Superior temporal gyrus (tissue), 1 donor: Measurements from ENCODE around the gene CHTF18.
"Not testable (repeated sequence)": the region's sequence is repeated elsewhere in the genome, so short reads cannot be mapped to it uniquely, and the experiment has no call there.

ENCODE experiments used
- DNase-seq: peaks from one replicate; pipeline ENCODE4 v3.0.0-alpha.2; 2016; ENCODE audit errors: extremely low spot score

Gene CHTF18

GRCh38 chr16:788399-789126, at the start of gene CHTF18:
Gene CHTF18, plus strand, starts transcription at chr16:788620. Its CDS starts 65 bp downstream, at chr16:788685.
- peak; percentile 86 for DNase-seq

DNA sequence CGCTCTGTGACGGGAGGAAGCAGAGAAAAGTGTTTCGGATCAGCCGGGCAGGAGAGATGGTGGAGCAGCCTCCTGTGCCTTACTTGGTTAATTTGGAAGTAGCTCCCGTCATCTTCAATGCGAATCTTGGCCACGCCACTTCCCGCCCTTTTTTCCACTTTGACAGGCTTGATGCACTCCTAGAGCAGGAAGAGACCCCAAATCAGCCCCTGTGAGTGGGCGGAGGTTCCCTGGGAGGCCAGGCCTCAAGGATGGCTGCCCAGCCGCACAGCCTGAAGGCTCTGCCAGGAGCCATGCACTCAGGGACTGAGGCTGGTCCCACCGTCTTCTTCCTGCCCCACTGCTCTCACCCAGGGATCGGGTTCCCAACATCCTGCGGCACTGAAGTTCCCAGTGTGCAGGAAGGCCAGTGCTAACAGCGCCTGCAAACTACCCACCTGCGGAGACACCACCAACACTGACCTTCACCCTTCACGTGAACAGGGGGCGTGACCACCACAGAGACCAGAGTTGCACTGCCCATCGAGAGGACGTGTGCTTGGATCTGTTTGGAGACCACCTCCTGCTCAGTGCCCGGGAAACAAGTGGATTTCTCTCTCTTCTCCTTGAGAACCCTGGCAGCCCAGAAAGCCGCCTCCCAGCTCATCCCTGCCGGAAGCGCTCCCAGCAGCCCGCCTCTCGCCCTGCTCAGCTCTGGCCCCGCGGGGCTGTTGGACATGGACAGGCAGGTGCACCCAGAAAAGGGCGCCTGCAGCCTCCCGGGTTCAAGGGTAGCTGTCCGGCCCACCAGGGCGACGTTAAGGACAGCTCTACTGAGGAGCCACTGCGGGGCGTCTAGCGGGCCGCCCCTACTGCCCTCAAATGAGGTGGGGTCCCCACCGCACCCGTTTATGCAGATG, 48.6 kb upstream of the CHTF18 start:
- DNase-seq, result no peak

DNA sequence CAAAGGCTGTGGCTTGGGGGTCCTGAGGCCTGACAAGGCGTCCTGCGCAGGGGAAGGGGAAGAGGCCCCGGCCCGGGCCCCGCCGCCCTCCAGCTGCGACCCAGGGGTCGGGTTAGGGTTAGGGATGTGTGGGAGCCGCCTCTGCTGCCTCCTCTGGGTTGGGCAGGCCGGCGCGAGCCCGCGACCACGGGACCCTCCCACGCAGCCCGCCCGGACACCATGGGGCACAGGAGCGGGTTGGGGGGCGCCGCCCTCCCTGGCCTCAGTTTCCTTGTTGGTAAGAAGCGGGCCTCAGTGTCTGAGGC, 48.0 kb upstream of the CHTF18 start:
- no peak for DNase-seq

GRCh38 chr16:740764-741505, 47.5 kb upstream of the CHTF18 start, which contains the start of gene CIAO3:
Gene CIAO3, minus strand, starts transcription at chr16:740997. Its CDS starts 12 bp downstream, at chr16:740985.
- peak; percentile 84 for DNase-seq

GRCh38 chr16:741986-742629, 46.3 kb upstream of the CHTF18 start:
- no peak for DNase-seq

- not testable (repeated sequence) for DNase-seq
Measured at GRCh38 chr16:742894-743293, 45.5 kb upstream of the CHTF18 start.

DNA sequence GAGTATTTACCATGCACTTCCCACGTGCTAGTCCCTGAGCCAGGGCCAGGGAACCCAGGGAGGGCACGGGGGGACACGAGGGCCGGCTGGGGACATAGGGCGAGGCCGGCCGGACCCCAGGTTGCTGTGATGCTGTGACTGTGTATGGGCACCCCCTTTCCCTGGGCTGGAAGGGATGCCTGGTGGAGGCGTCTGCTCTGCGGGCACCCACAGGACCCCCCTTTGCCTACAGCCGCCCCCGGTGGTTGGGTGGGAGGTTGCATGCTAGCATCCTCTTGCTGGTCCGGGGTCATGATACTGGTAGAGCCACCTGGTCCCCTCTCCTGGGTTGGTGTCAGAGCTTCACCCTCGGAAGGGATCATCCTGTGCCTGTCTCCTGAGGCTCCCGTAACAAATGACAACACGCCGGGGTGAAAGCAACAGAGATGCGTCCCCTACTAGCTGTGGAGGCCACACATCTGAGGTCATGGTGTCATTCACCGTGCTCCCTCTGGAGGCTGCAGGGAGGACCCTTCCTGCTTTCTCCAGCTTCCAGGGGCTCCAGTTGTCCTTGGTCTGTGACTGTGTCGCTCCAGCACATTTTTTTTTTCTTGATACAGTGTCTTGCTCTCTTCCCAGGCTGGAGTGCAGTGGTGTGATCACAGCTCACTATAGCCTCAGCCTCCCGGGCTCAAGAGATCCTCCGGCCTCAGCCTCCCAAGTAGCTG, 44.5 kb upstream of the CHTF18 start:
- DNase-seq, result no peak

DNA sequence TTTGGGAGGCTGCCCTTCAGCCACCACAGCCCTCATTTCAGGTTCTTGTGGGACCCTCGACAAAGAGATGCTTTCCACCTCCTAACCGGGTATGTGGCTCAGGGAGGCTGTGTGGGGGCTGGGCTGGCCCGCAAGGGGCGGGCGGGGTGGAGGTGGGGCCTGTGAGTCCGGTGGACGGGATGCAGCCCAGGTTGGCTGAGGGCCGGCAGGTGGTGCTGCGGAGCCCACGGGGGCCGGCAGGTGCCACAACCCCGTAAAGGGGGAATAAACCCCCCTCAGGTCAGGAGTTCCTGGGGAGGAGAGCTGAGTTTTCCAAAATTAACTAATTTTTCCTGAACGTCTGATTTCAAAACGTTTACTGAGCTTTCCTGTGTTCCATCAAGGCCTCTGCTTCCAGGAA, 42.7 kb upstream of the CHTF18 start:
- DNase-seq, result no peak

- no peak for DNase-seq
Measured at GRCh38 chr16:746637-747036, 41.8 kb upstream of the CHTF18 start.

DNA sequence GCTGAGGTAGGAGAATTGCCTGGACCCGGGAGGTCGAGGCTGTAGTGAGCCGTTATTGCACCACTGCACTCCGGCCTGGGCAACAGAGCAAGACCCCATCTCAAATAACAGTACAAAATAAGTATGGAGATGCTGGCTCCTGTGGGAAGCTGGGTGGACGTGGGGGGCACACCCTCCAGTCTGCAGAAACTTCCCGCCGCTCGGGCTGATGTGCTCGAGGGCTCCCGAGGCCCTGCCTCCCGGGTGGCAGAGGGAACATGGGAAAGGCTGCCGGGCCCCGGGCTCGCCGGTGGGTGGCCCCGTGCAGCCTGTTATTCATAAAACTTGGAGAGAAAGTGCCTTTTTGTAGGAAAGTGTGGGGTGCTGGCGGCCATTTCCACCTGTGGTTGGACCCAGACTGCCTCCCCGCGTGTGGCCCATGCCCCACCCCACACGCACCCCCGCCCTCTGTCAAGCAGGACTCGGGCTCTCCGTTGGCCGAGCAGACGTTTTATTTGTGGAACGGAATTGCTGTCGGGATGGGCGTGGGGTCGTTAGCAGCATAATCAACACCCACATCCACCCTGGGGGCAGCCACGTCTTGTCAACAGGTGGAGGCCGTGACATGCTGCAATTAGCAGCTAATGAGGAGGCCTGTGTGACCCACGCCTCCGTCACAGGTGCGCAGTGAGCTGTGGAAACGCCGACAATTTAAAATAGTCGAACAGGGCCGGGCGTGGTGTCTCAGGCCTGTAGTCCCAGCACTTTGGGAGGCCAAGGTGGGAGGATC, 40.3 kb upstream of the CHTF18 start:
- DNase-seq, result no peak

DNA sequence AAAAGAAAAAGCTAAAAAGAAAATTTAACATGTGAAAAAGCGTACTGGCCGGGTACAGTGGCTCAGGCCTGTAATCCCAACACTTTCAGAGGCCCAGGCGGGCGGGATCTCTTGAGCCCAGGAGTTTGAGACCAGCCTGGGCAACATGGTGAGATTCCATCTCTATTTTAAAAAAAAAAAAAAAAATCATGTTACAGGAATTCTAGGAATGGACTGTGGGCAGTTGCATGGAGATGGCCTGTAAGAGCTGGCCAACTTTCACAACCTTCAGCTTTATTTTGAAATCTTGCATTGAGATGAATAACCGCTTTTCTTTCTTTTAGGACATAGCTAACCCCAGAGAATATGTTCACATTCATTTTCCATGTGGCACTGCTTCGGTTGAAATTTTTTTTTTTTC, 39.4 kb upstream of the CHTF18 start:
- no peak for DNase-seq

GRCh38 chr16:750485-750884, 37.9 kb upstream of the CHTF18 start:
- DNase-seq, result no peak

GRCh38 chr16:751152-752006, 37.0 kb upstream of the CHTF18 start:
- DNase-seq, result peak; percentile 26

GRCh38 chr16:752007-752312, 36.5 kb upstream of the CHTF18 start:
- no peak for DNase-seq

- DNase-seq, result not testable (repeated sequence)
Measured at GRCh38 chr16:754121-754607, 34.3 kb upstream of the CHTF18 start.

DNA sequence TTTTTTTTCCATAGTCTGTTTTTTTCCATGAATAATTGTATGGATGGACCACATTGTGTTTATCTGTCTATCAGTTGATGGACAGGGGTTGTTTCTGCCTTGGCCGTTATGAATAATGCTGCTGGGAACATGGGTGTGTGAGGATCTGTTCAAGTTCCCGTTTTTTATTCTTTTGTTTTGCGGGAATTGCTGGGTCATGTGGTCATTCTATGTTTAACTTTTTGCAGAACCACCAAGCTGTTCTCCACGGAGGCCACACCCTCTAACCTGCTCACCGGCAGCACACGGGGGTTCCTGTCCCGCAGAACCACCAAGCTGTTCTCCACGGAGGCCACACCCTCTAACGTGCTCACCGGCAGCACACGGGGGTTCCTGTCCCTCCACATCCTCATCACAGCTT, 33.8 kb upstream of the CHTF18 start:
- no peak for DNase-seq

DNA sequence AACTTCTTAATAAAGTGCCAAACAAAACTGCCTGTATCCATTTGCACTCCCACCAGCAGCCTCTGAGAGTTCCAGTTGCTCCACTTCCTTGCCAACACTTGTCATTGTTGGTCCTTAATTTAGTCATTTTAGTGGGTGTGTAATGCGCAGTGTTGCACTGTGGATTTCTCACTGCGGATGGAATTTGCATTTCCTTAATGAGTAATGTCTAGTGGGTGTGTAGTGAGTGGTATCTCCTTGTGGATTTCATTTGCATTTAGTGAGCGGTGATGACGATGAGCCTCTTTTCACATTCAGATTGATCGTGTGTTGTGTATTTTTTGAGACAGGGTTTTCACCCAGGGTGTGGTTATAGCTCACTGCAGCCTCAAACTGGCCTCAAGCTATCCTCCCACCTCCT, 32.0 kb upstream of the CHTF18 start:
- no peak for DNase-seq

DNA sequence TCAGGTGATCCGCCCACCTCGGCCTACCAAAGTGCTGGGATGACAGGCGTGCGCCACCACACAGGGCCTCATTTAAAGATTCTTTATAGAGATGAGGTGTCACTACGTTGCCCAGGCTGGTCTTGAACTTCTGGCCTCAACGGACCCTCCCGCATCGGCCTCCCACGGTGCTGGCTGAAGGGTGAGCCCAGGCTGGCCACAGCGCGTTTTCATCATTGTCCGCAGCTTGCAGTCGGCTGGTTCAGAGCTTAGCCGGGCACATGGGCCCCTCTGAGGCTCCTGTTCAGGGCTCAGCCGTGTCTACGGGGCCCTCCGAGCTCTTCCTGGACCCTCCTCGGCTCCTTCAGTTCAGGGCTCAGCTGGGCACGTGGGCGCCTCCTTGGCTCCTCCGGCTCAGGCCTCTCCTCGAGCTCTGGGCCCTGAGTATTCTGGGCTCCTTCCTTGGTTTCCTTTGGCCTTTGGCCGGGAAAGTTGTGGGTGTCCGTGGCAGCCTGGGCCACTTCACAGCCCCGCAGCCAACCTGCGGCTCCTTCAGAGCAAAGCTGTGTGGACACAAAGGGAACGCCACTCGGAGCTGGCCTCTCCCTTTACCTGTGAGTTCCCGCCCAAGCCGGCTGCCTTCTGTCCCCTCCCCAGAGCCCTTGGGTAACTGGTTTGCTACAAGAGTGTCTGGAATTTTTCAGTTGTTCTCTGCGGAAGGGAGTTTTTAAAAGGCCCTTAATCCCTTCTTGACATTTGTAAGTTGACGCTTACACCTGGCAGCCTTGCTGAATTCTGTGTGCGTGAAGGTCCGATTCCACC, 29.1 kb upstream of the CHTF18 start:
- DNase-seq, result no peak

GRCh38 chr16:760065-760464, 28.4 kb upstream of the CHTF18 start:
- no peak for DNase-seq
